KMS-11 (cell line): ENCODE data around the gene UPB1.
A peak's percentile ranks its signal among the peaks of the same experiment; 100 is the strongest.

Source experiments
- H2AFZ ChIP-seq: fragments of 200-600 bp; sonication (generic); 2 replicates; pipeline ENCODE4 v1.6.1; 2016; ENCODE audit warnings: antibody characterized with exemption, mixed run types, low read depth
- H3K27ac ChIP-seq: fragments of 200-600 bp; sonication (generic); 2 replicates; pipeline ENCODE4 v1.6.1; 2016; ENCODE audit warnings: mild to moderate bottlenecking, mixed run types
- H3K27me3 ChIP-seq: fragments of 200-600 bp; sonication (generic); 2 replicates; pipeline ENCODE4 v1.6.1; 2017; ENCODE audit warnings: mild to moderate bottlenecking, low read depth, mixed run types, moderate library complexity; ENCODE audit not compliant: insufficient read depth
- H3K36me3 ChIP-seq: fragments of 200-600 bp; sonication (generic); 2 replicates; pipeline ENCODE4 v1.6.1; 2017; ENCODE audit warnings: mild to moderate bottlenecking, mixed run types; ENCODE audit not compliant: insufficient read depth
- H3K4me1 ChIP-seq: fragments of 200-600 bp; sonication (generic); 2 replicates; pipeline ENCODE4 v1.6.1; 2016; ENCODE audit warnings: mild to moderate bottlenecking, low read depth, mixed run types; ENCODE audit not compliant: poor library complexity, severe bottlenecking
- H3K4me2 ChIP-seq: fragments of 200-600 bp; sonication (generic); 2 replicates; pipeline ENCODE4 v1.7.0; 2016; ENCODE audit warnings: mild to moderate bottlenecking, mixed run types
- H3K4me3 ChIP-seq: fragments of 200-600 bp; sonication (generic); IDR thresholded peaks from 2 replicates; pipeline ENCODE4 v1.6.1; 2017; ENCODE audit warnings: low read depth, low read length, mixed read lengths; ENCODE audit not compliant: insufficient read depth
- H3K79me2 ChIP-seq: fragments of 200-600 bp; sonication (generic); 2 replicates; pipeline ENCODE4 v1.6.1; 2016; ENCODE audit warnings: low read depth, mixed run types; ENCODE audit not compliant: insufficient read depth
- H3K9ac ChIP-seq: fragments of 200-600 bp; sonication (generic); 2 replicates; pipeline ENCODE4 v1.6.1; 2016; ENCODE audit warnings: mild to moderate bottlenecking, mixed run types
- H4K20me1 ChIP-seq: fragments of 200-600 bp; sonication (generic); 2 replicates; pipeline ENCODE4 v1.6.1; 2016; ENCODE audit warnings: mild to moderate bottlenecking, mixed run types; ENCODE audit not compliant: insufficient read depth
- TF ChIP-seq, protein P1 (sequence below): fragments of 200-600 bp; sonication (generic); conservative IDR thresholded peaks from 2 replicates; pipeline ENCODE4 v1.6.1; 2017; ENCODE audit warnings: low read depth, mild to moderate bottlenecking, antibody characterized with exemption, low read length, moderate library complexity, mixed read lengths

UPB1 gene

DNA sequence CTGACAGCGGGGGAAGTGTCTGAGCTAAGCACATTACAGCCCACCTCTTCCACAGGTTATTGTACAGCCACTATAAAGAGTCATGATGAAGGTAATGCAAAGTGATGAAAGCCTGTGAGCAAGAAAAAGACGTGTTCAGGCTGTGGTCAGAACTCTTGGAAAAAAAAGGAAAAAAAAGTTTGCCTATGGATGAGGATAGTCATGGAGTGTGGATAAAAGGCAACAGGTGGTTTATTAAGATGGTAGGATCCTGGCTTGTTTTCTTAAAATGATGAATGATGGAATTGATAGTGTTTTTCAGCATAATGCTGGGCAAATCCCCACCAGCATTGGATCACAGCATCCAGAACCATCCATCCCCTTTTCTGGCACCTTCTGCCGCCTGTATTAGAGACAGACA is 23.1 kb downstream of the UPB1 start:
- Histone ChIP-seq H3K27me3 (no peaks in the 10 kb centered on the region), H3K4me3 (no peak overlapping the region), H3K36me3 (no peaks in the 10 kb centered on the region), H3K79me2 (no peaks in the 10 kb centered on the region), H2AFZ (no peak overlapping the region), H3K9ac (no peak overlapping the region), H3K4me1 (peaks cover 13% of the 10 kb centered on the region), H3K27ac (no peak overlapping the region), H4K20me1 (no peaks in the 10 kb centered on the region), H3K4me2 (no peak overlapping the region)
- TF ChIP-seq, protein P1, sequence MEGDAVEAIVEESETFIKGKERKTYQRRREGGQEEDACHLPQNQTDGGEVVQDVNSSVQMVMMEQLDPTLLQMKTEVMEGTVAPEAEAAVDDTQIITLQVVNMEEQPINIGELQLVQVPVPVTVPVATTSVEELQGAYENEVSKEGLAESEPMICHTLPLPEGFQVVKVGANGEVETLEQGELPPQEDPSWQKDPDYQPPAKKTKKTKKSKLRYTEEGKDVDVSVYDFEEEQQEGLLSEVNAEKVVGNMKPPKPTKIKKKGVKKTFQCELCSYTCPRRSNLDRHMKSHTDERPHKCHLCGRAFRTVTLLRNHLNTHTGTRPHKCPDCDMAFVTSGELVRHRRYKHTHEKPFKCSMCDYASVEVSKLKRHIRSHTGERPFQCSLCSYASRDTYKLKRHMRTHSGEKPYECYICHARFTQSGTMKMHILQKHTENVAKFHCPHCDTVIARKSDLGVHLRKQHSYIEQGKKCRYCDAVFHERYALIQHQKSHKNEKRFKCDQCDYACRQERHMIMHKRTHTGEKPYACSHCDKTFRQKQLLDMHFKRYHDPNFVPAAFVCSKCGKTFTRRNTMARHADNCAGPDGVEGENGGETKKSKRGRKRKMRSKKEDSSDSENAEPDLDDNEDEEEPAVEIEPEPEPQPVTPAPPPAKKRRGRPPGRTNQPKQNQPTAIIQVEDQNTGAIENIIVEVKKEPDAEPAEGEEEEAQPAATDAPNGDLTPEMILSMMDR, result no peak

DNA sequence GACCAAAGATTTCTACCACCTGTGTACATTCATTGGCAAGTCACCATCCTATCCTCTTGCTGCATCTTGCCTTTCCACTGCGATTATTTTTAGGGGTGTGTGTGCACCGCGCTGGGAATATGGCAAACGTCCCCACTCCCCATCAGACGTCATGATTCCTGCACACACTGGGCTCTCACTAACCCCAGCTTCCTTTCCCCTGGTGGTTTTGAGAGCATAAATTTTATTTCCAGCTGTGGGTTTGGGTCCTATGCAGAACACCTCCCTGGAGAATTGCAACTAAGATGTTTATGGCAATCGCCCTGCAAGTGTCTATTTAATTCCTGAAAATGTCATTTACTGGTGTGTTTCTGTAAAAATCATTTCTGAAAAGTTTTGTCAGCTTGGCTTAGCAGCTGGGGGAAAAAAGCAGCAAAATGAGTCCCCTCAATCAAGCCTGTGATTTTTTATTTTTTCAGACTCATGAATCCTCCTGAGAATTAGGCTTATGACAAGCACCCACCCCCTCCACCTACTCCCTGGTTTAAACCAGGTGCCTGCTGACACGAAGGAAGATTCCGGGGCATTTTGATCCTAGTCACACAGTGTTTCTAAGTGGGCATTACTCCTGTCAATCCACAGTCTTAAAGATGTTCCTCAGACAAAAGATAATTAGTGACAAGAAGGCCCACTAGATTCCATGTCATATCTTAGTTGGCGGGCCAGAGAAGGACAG is 23.8 kb downstream of the UPB1 start:
- no peaks in the 10 kb centered on the region for H3K36me3 ChIP-seq
- no peak overlapping the region for H2AFZ ChIP-seq
- H3K27ac ChIP-seq, result no peak overlapping the region
- H4K20me1 ChIP-seq, result no peaks in the 10 kb centered on the region
- no peaks in the 10 kb centered on the region for H3K79me2 ChIP-seq
- no peaks in the 10 kb centered on the region for H3K27me3 ChIP-seq
- H3K9ac ChIP-seq, result no peak overlapping the region
- peaks cover 13% of the 10 kb centered on the region for H3K4me1 ChIP-seq
- TF ChIP-seq, protein P1, result no peak
- H3K4me2 ChIP-seq, result no peak overlapping the region
- no peak overlapping the region for H3K4me3 ChIP-seq

DNA sequence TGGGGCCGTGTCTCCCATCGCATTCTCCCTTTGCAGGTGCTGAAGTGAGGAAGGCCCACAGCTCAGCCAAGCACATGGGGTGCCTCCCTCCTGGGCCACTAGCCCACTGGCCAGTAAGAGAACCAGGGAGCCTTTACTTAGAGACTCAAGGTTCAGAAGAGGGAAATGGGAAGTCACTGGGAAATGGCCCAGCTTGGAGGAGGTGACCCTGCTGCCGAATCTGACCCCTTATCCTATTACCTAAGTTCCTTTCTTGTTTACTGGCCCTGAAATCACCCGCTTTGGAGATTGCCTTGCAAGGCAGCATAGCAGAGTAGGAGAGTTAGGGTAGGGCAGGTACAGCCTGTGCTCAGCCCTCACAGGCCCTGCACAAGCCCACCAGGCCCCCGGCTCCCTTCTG is 24.4 kb downstream of the UPB1 start:
- H4K20me1 ChIP-seq, result no peaks in the 10 kb centered on the region
- peaks cover 13% of the 10 kb centered on the region for H3K4me1 ChIP-seq
- H3K27ac ChIP-seq, result no peak overlapping the region
- H2AFZ ChIP-seq, result no peak overlapping the region
- H3K27me3 ChIP-seq, result no peaks in the 10 kb centered on the region
- TF ChIP-seq, protein P1, result no peak
- H3K4me2 ChIP-seq, result no peak overlapping the region
- no peaks in the 10 kb centered on the region for H3K79me2 ChIP-seq
- no peak overlapping the region for H3K9ac ChIP-seq
- no peaks in the 10 kb centered on the region for H3K36me3 ChIP-seq
- no peak overlapping the region for H3K4me3 ChIP-seq

DNA sequence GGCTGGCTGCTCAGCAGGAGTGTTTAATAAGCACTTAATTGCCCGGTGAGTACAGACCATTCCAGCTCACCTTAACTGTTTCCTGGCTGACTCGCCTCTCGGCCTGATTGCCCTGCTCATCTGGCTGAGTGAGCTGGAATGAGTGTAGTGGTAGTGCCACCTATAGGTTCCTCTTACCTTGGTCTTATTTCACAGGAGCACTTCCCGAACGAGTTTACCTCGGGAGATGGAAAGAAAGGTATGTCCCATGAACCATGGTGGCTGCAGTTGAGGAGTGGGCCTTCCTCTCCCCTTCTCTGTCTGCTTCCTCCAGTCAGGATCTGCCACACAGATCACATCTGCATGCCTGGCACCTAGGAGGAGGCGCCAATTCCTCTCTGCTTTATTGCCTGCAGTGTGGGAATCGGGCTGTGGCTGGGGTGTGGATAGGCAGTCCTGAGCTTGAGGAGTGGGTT is 26.7 kb downstream of the UPB1 start:
- Histone ChIP-seq H3K27ac (no peak overlapping the region), H3K4me2 (peak overlapping the region; percentile 29; the same call in 1 of the 2 replicates), H3K4me1 (peaks cover 18% of the 10 kb centered on the region), H3K4me3 (no peak overlapping the region), H3K9ac (no peak overlapping the region), H3K27me3 (no peaks in the 10 kb centered on the region), H3K36me3 (no peaks in the 10 kb centered on the region), H4K20me1 (no peaks in the 10 kb centered on the region), H3K79me2 (no peaks in the 10 kb centered on the region), H2AFZ (peak overlapping the region; percentile 11; the same call in 1 of the 2 replicates)
- TF ChIP-seq, protein P1, result peak; percentile 69
